Fibroblast of mammary gland (primary cell): Measurements from ENCODE around the gene ATG7.

Source experiments
- DNase-seq: peaks from one replicate; pipeline ENCODE4 v3.0.0-alpha.2; 2010; ENCODE audit warnings: low read depth
- H3K4me3 ChIP-seq: 2 replicates; pipeline ENCODE4 v1.5.1; 2011; ENCODE audit warnings: low read depth, mild to moderate bottlenecking, low read length, moderate library complexity; ENCODE audit not compliant: control insufficient read depth
- CTCF ChIP-seq: conservative IDR thresholded peaks from 2 replicates; pipeline ENCODE4 v1.5.1; 2011; ENCODE audit warnings: low read depth, low read length, inconsistent platforms; ENCODE audit not compliant: control insufficient read depth, insufficient read depth

ATG7 gene

GRCh38 chr3:11583638-11584046 lies 311.4 kb downstream of the ATG7 start:
- DNase-seq: peak; percentile 67
- H3K4me3 ChIP-seq: no peak overlapping the region
- TF ChIP-seq CTCF: no peak

- DNase-seq: no peak
- no peak for TF ChIP-seq CTCF
- H3K4me3 ChIP-seq: no peak overlapping the region
Observed at GRCh38 chr3:11584570-11584969, 312.4 kb downstream of the ATG7 start.

GRCh38 chr3:11587766-11588165 lies 315.6 kb downstream of the ATG7 start:
- DNase-seq: no peak
- no peak for TF ChIP-seq CTCF
- no peak overlapping the region for H3K4me3 ChIP-seq

GRCh38 chr3:11588338-11588737 lies 316.1 kb downstream of the ATG7 start:
- H3K4me3 ChIP-seq: no peak overlapping the region
- no peak for TF ChIP-seq CTCF
- DNase-seq: no peak

GRCh38 chr3:11588755-11589154 lies 316.6 kb downstream of the ATG7 start:
- no peak overlapping the region for H3K4me3 ChIP-seq
- no peak for TF ChIP-seq CTCF
- no peak for DNase-seq

- TF ChIP-seq CTCF: no peak
- no peak for DNase-seq
- no peak overlapping the region for H3K4me3 ChIP-seq
Observed at GRCh38 chr3:11589706-11590105, 317.5 kb downstream of the ATG7 start.

GRCh38 chr3:11591002-11591355 lies 318.8 kb downstream of the ATG7 start:
- no peak overlapping the region for H3K4me3 ChIP-seq
- TF ChIP-seq CTCF: no peak
- DNase-seq: no peak
